AG08395 (cell line): ENCODE measurements around the gene SPOPL.
"Not testable (repeated sequence)": the region's sequence is repeated elsewhere in the genome, so short reads cannot be mapped to it uniquely, and the experiment has no call there.

Source experiments
- DNase-seq: peaks from one replicate; pipeline ENCODE4 v3.0.0; 2012; ENCODE audit warnings: mixed read lengths, low spot score

SPOPL gene

GRCh38 chr2:138494265-138494966 lies 7.2 kb upstream of the SPOPL start:
- no peak for DNase-seq

GRCh38 chr2:138495384-138495783 lies 6.2 kb upstream of the SPOPL start:
- no peak for DNase-seq

- DNase-seq = no peak
Observed at GRCh38 chr2:138496096-138496651, 5.4 kb upstream of the SPOPL start.

- no peak for DNase-seq
Observed at GRCh38 chr2:138497294-138497693, 4.3 kb upstream of the SPOPL start.

GRCh38 chr2:138499684-138500083 lies 1.9 kb upstream of the SPOPL start:
- no peak for DNase-seq

- no peak for DNase-seq
Observed at GRCh38 chr2:138500592-138501424, 762 bp upstream of the SPOPL start.

GRCh38 chr2:138502255-138503086 lies 901 bp downstream of the SPOPL start:
- no peak for DNase-seq

- no peak for DNase-seq
Observed at GRCh38 chr2:138503087-138503442, 1.5 kb downstream of the SPOPL start.

- DNase-seq = no peak
Observed at GRCh38 chr2:138503652-138504051, 2.1 kb downstream of the SPOPL start.

- DNase-seq = no peak
Observed at GRCh38 chr2:138504092-138504491, 2.5 kb downstream of the SPOPL start.

- no peak for DNase-seq
Observed at GRCh38 chr2:138504546-138505235, 3.1 kb downstream of the SPOPL start.

GRCh38 chr2:138507267-138507666 lies 5.7 kb downstream of the SPOPL start:
- no peak for DNase-seq

- DNase-seq = no peak
Observed at GRCh38 chr2:138510319-138510718, 8.7 kb downstream of the SPOPL start.

- DNase-seq = no peak
Observed at GRCh38 chr2:138512672-138513071, 11.1 kb downstream of the SPOPL start.

GRCh38 chr2:138514173-138514572 lies 12.6 kb downstream of the SPOPL start:
- no peak for DNase-seq

- DNase-seq = no peak
Observed at GRCh38 chr2:138515092-138515491, 13.5 kb downstream of the SPOPL start.

GRCh38 chr2:138516030-138516704 lies 14.6 kb downstream of the SPOPL start:
- DNase-seq = peak; percentile 58

GRCh38 chr2:138518860-138519259 lies 17.3 kb downstream of the SPOPL start:
- no peak for DNase-seq

- DNase-seq = no peak
Observed at GRCh38 chr2:138521821-138522220, 20.3 kb downstream of the SPOPL start.

GRCh38 chr2:138522556-138522955 lies 21.0 kb downstream of the SPOPL start:
- no peak for DNase-seq

- DNase-seq = not testable (repeated sequence)
Observed at GRCh38 chr2:138523018-138523672, 21.6 kb downstream of the SPOPL start.
